CD14-positive monocyte (primary cell): ENCODE data around the gene UROC1. TPM values are rescaled to one million over a fixed set of nuclear protein-coding genes. Genes with fewer than 3 reads are reported as not detected.
A peak's percentile ranks its signal among the peaks of the same experiment; 100 is the strongest.

Experiments
- DNase-seq, 3 donors: peaks; one replicate each; pipeline ENCODE4 v3.0.0-alpha.2; 2011 to 2022
- H2AFZ ChIP-seq: 2 replicates; pipeline ENCODE4 v1.6.0; 2012; ENCODE audit warnings: mild to moderate bottlenecking, low read depth, low read length, inconsistent platforms; ENCODE audit not compliant: insufficient read depth, poor library complexity, severe bottlenecking
- H3K27ac ChIP-seq, 2 donors: 1 replicate in 1 of 2; 2 replicates in 1 of 2; pipeline ENCODE4 v1.5.1; 2012 to 2013; ENCODE audit warnings: low read length in 2 of 2, control low read depth in 1 of 2, inconsistent platforms in 1 of 2, low read depth in 1 of 2, mild to moderate bottlenecking in 1 of 2
- H3K27me3 ChIP-seq, 2 donors: one replicate each; pipeline versions ENCODE4 v1.6.0 to v1.6.1; 2011 to 2013; ENCODE audit warnings: low read length in 2 of 2; ENCODE audit not compliant: control insufficient read depth in 2 of 2, insufficient read depth in 2 of 2
- H3K36me3 ChIP-seq, 2 donors: replicated peaks in 1 of 2; 1 replicate in 1 of 2; 2 replicates in 1 of 2; pipeline versions ENCODE4 v1.5.1 to v1.6.1; 2012 to 2013; ENCODE audit warnings: low read length in 2 of 2, control low read depth in 1 of 2, inconsistent platforms in 1 of 2, mild to moderate bottlenecking in 1 of 2; ENCODE audit not compliant: insufficient read depth in 2 of 2, control insufficient read depth in 1 of 2
- H3K4me1 ChIP-seq, 2 donors: 1 replicate in 1 of 2; 2 replicates in 1 of 2; pipeline versions ENCODE4 v1.5.1 to v1.6.1; 2012 to 2013; ENCODE audit warnings: low read length in 2 of 2, control low read depth in 1 of 2, inconsistent platforms in 1 of 2, mild to moderate bottlenecking in 1 of 2, moderate library complexity in 1 of 2; ENCODE audit not compliant: insufficient read depth in 2 of 2, control insufficient read depth in 1 of 2
- H3K4me2 ChIP-seq: replicated peaks from 2 replicates; pipeline ENCODE3; 2012; ENCODE audit warnings: low read length, moderate library complexity, mild to moderate bottlenecking; ENCODE audit not compliant: poor library complexity, severe bottlenecking; ENCODE audit errors: extremely low read depth
- H3K4me3 ChIP-seq, 3 experiments: fragments of 200-600 bp in 1 of 3; sonication (generic) in 1 of 3; replicated peaks in 1 of 3; 1 replicate in 2 of 3; 2 replicates in 1 of 3; pipeline ENCODE4 v1.5.1; 2011 to 2013; ENCODE audit warnings: low read length in 3 of 3, mild to moderate bottlenecking in 3 of 3, control low read depth in 2 of 3, low read depth in 2 of 3, inconsistent platforms in 1 of 3, moderate library complexity in 1 of 3
- H3K79me2 ChIP-seq: 2 replicates; pipeline ENCODE4 v1.6.0; 2012; ENCODE audit warnings: mild to moderate bottlenecking, control low read depth, inconsistent platforms, low read length, moderate library complexity; ENCODE audit not compliant: insufficient read depth
- H3K9ac ChIP-seq: 2 replicates; pipeline ENCODE4 v1.6.0; 2017; ENCODE audit warnings: low read length, mild to moderate bottlenecking; ENCODE audit not compliant: insufficient read depth, poor library complexity, severe bottlenecking
- H3K9me3 ChIP-seq, 2 donors: replicated peaks in 1 of 2; 1 replicate in 1 of 2; 2 replicates in 1 of 2; pipeline versions ENCODE4 v1.5.1 to v1.6.1; 2012 to 2013; ENCODE audit warnings: low read length in 2 of 2, control low read depth in 1 of 2; ENCODE audit not compliant: control insufficient read depth in 1 of 2, insufficient read depth in 1 of 2
- H4K20me1 ChIP-seq: 2 replicates; pipeline ENCODE4 v1.6.0; 2012; ENCODE audit warnings: mild to moderate bottlenecking, low read length, control low read depth, moderate library complexity; ENCODE audit not compliant: insufficient read depth
- H3K27ac Mint-ChIP-seq, 7 donors: one replicate each; pipeline ENCODE4 v1.8.0; 2020; ENCODE audit warnings: mild to moderate bottlenecking in 7 of 7, mixed read lengths in 7 of 7, moderate library complexity in 6 of 7, inconsistent platforms in 2 of 7
- H3K27me3 Mint-ChIP-seq, 3 donors: one replicate each; pipeline ENCODE4 v1.8.0; 2021 to 2022; ENCODE audit warnings: low read depth in 3 of 3, mild to moderate bottlenecking in 3 of 3, mixed read lengths in 3 of 3, moderate library complexity in 3 of 3, inconsistent platforms in 1 of 3
- H3K36me3 Mint-ChIP-seq, 2 donors: one replicate each; pipeline ENCODE4 v1.8.0; 2020; ENCODE audit warnings: mixed read lengths in 2 of 2, inconsistent platforms in 1 of 2, mild to moderate bottlenecking in 1 of 2
- H3K4me1 Mint-ChIP-seq: one replicate; pipeline ENCODE4 v1.8.0; 2020; ENCODE audit warnings: mild to moderate bottlenecking, mixed read lengths
- H3K4me3 Mint-ChIP-seq, 2 donors: one replicate each; pipeline ENCODE4 v1.8.0; 2020; ENCODE audit warnings: mild to moderate bottlenecking in 2 of 2, mixed read lengths in 2 of 2, moderate library complexity in 1 of 2
- H3K9me3 Mint-ChIP-seq, 7 donors: one replicate each; pipeline ENCODE4 v1.8.0; 2020 to 2022; ENCODE audit warnings: mixed read lengths in 7 of 7, mild to moderate bottlenecking in 6 of 7, moderate library complexity in 6 of 7, inconsistent platforms in 2 of 7
- CTCF ChIP-seq: fragments of 200-600 bp; IDR thresholded peaks from one replicate; pipeline ENCODE4 v1.8.0; 2022; ENCODE audit warnings: antibody characterized with exemption, mild to moderate bottlenecking
- WGBS: methylation state at CpG from one replicate; pipeline ENCODE4 v1.1.5; 2013; ENCODE audit warnings: missing lambda C conversion rate; ENCODE audit not compliant: insufficient coverage; 5-methylcytosine and 5-hydroxymethylcytosine counted together
- intact Hi-C, 2 donors: fragments of 100-400 bp; cut with micrococcal nuclease; formaldehyde crosslinking; loops; one replicate each; pipeline versions ENCODE4 v1.15.0 to v1.15.1; 2023
- polyA plus RNA-seq, 3 donors: library from polyadenylated mRNA; depleted of rRNA in 1 of 3; unstranded in 2 of 3; stranded (reverse) in 1 of 3; fragments of 300-500 nt in 2 of 3; fragments of >200 nt in 1 of 3; fragmentation: Illumina TruSeq in 2 of 3; gene quantifications; 1 replicate in 2 of 3; 2 replicates in 1 of 3; pipeline ENCODE4 v1.2.3, GENCODE V29; 2012 to 2021

The UROC1 gene
- polyA plus RNA-seq, 3 donors, result not detected

- DNase-seq, result peak in 1 of 3 donors; percentile 0
- Histone ChIP-seq H3K27me3 (no peaks in the 10 kb centered on the region), H3K4me1 (peaks cover 15 to 17% of the 10 kb centered on the region in 2 donors), H3K79me2 (no peaks in the 10 kb centered on the region), H3K36me3 (no peaks in the 10 kb centered on the region), H2AFZ (no peak overlapping the region), H3K4me3 (no peak overlapping the region), H3K4me2 (no peak overlapping the region), H4K20me1 (no peaks in the 10 kb centered on the region), H3K9me3 (no peaks in the 10 kb centered on the region), H3K9ac (no peak overlapping the region), H3K27ac (no peak overlapping the region)
- no peak for TF ChIP-seq CTCF
- peaks cover 20% of the 10 kb centered on the region for H3K4me1 Mint-ChIP-seq
- WGBS, result 96% methylated on average over 11 of the region's 11 CpGs
- H3K27ac Mint-ChIP-seq, result no peak overlapping the region
- H3K36me3 Mint-ChIP-seq, result no peaks in the 10 kb centered on the region
- peaks cover 3 to 12% (median 4%) of the 10 kb centered on the region in 3 donors for H3K27me3 Mint-ChIP-seq
- intact Hi-C loops, result no loop called here
- no peak overlapping the region for H3K4me3 Mint-ChIP-seq
- H3K9me3 Mint-ChIP-seq, result peaks cover 0 to 2% (median 0%) of the 10 kb centered on the region in 7 donors
These were observed 33.0 kb upstream of the UROC1 start for GRCh38 chr3:126550488-126551051.

GRCh38 chr3:126549861-126550487, 32.4 kb upstream of the UROC1 start:
- Histone ChIP-seq H3K36me3 (no peaks in the 10 kb centered on the region), H3K27me3 (no peaks in the 10 kb centered on the region), H3K4me2 (no peak overlapping the region), H3K4me3 (no peak overlapping the region), H3K79me2 (no peaks in the 10 kb centered on the region), H3K4me1 (peaks cover 18 to 20% of the 10 kb centered on the region in 2 donors), H4K20me1 (no peaks in the 10 kb centered on the region), H3K9ac (no peak overlapping the region), H2AFZ (peak overlapping the region; percentile 20), H3K27ac (no peak overlapping the region), H3K9me3 (no peaks in the 10 kb centered on the region)
- H3K27ac Mint-ChIP-seq, result no peak overlapping the region
- H3K27me3 Mint-ChIP-seq, result peaks cover 3 to 12% (median 4%) of the 10 kb centered on the region in 3 donors
- WGBS, result 63% methylated on average over 12 of the region's 12 CpGs
- intact Hi-C loops, result no loop called here
- DNase-seq, result no peak
- peaks cover 0 to 2% (median 0%) of the 10 kb centered on the region in 7 donors for H3K9me3 Mint-ChIP-seq
- peaks cover 24% of the 10 kb centered on the region for H3K4me1 Mint-ChIP-seq
- no peaks in the 10 kb centered on the region for H3K36me3 Mint-ChIP-seq
- no peak overlapping the region for H3K4me3 Mint-ChIP-seq
- no peak for TF ChIP-seq CTCF
